ES-I3 (cell line): Measurements from ENCODE around the gene BCAT1.
"Not testable (repeated sequence)": the region's sequence is repeated elsewhere in the genome, so short reads cannot be mapped to it uniquely, and the experiment has no call there.

Experiments
- H3K36me3 ChIP-seq: 2 replicates; pipeline ENCODE4 v1.6.1; 2013; ENCODE audit warnings: mild to moderate bottlenecking, low read length, control low read depth, moderate library complexity; ENCODE audit not compliant: insufficient read depth
- H3K4me1 ChIP-seq: 2 replicates; pipeline ENCODE4 v1.6.1; 2013; ENCODE audit warnings: mild to moderate bottlenecking, control low read depth, low read length; ENCODE audit not compliant: insufficient read depth
- H3K9ac ChIP-seq: 2 replicates; pipeline ENCODE4 v1.6.1; 2013; ENCODE audit warnings: low read depth, mild to moderate bottlenecking, low read length, moderate library complexity
- H3K9me3 ChIP-seq: 2 replicates; pipeline ENCODE4 v1.6.1; 2013; ENCODE audit warnings: mild to moderate bottlenecking, low read length, moderate library complexity; ENCODE audit not compliant: control insufficient read depth, insufficient read depth

Gene BCAT1

DNA sequence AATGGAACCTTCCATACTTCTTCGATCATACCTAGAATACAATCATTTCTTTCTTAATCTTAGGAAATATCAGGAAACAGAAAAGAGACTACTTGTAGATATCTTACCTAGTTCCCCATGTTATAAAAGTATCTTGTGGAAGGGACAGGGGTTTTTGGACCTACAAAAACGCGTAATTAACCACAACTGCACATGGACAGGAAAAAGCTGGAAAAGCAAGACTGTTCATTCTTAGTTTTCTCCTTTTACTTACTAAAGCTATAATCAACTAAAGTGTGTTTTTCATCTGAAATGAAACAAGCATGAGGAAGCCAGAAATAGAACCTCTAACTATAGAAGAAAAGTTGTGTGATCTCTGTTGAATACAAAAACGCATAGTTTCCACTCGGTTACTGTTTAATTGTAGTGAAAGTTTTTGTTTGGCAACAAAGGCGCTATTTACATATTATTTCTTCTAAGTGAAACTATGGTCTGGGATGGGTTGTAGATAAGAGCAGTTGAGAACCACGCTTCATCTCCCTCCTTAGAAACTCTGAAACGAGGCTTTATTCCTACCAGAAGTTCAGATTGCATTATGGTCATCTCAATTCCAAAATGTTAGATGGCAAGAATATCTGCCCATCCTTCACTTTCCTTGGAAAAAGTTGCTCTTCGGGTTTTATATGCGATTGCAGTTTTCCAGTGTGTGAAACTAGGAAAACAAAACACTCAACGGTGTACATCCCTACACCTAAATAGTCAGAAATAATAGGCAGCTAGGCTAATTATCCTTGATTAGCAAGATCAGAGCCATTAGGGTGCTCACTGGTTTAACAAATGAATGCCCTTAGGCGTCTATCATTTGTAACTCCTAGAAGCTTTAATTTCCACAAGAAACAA lies 1.1 kb downstream of the BCAT1 start:
- Histone ChIP-seq H3K4me1 (peaks cover 43% of the 10 kb centered on the region), H3K36me3 (no peaks in the 10 kb centered on the region), H3K9me3 (no peaks in the 10 kb centered on the region), H3K9ac (peak overlapping the region; percentile 92)

DNA sequence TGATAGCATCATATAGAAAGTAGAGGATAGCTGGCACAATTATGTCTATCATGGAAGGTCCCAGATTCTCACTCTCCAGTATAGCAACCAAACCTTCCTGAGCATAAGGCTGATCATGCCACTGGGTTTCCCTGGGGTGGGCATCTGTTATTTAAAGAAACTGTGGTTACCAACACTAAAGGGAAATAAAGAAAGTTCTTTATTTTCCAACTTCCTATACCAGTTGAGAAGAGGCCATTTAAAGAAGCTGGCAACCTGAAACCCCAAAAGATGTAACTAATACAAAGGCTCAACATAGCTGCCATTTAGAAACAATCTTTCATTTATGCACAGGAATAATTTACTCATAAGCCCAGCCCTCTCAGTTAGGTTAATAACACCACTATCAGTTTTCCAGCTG lies 3.1 kb downstream of the BCAT1 start:
- Histone ChIP-seq H3K9ac (peak overlapping the region; percentile 6; the same call in 1 of the 2 replicates), H3K4me1 (peaks cover 48% of the 10 kb centered on the region), H3K36me3 (no peaks in the 10 kb centered on the region), H3K9me3 (no peaks in the 10 kb centered on the region)

DNA sequence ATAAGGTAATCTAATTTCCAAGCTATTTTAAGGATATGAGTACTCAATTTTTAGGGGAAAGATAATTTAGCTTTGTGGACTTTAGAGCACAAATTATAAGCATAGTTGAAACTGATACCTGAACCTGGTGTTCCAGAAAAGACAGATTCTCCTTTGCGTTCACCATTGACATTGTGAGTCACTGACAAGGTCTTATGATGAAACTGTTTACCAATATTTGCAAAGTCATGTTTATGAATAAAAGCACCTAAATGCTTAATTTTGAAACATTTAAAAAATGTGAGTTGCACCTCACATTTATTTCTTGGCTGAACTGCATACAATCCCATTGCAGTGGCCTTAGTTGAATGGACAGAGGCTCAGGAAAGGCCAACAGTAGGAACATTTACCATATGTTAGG lies 3.9 kb downstream of the BCAT1 start:
- Histone ChIP-seq H3K4me1 (peaks cover 45% of the 10 kb centered on the region), H3K9ac (no peak overlapping the region), H3K36me3 (no peaks in the 10 kb centered on the region)

DNA sequence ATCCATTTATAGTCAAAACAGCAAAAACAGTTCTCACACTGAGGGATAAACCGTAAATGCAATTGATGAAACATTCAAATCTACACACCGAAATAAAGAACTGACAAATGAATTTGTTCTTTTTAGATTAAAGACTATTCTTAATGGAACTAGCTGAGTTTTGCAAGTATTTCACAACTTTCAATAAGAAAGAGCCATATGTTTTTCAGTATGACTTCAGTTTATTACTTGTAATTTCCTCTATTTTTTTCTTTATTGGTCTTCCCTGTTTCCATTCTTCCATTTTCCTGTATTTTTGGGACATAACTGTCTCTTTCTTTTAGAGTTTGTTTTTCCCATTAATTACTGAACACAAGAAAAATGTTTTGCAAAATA lies 4.3 kb downstream of the BCAT1 start:
- Histone ChIP-seq H3K36me3 (no peaks in the 10 kb centered on the region), H3K9me3 (no peaks in the 10 kb centered on the region), H3K4me1 (peaks cover 43% of the 10 kb centered on the region), H3K9ac (no peak overlapping the region)

More for the DNA sequence above, 3.9 kb downstream of the BCAT1 start:
- H3K9me3 ChIP-seq: no peaks in the 10 kb centered on the region

DNA sequence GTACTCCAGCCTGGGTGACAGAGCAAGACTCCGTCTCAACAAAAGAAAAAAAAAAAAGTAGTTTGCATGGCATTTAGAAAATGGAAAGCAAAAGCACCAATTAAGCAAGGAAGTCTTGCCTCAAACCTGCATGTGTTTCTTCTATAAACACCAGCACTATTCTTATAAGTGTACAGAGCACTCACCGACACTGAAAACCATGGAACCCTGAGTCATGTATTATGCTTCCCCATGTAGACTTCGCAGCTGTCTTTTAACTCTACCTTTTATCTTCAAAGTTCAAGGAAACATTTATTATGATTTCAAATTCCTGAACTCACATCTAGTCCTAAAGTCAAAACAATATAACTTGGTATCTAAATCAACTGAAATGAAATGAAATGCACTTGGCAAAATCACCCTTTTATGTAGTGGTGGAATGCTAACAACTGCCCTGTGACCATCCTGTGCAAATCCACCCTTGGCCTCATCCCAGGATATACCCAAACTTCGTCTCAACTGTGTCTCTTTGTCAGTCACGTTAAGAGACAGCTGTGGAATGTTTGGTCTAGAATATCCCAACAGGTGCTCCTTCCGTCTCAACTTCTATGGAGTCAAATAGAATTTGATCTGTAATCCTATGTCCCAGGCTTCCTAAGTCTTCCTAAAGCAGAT lies 4.8 kb downstream of the BCAT1 start:
- no peaks in the 10 kb centered on the region for H3K36me3 ChIP-seq
- H3K4me1 ChIP-seq: peaks cover 40% of the 10 kb centered on the region
- no peaks in the 10 kb centered on the region for H3K9me3 ChIP-seq
- no peak overlapping the region for H3K9ac ChIP-seq

DNA sequence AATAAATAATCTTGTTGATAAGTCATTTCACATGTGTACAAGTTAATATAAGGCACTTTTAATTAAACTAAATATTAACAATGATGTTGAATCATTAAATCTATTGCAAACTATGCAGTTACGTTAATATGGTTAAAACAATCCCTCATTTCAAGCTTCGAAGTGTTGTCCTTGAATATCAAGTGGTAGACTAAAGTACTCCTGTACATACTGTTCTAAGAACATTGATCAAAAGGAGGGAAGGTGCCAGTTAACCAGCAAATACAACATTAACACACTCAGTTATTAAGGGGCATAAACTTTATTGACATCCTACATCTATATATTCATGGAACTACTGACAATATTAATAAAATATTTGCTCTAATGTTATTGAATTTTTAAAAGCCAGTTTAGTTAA lies 8.7 kb downstream of the BCAT1 start:
- H3K9ac ChIP-seq: no peak overlapping the region
- H3K36me3 ChIP-seq: peaks cover 4% of the 10 kb centered on the region; the same call in 1 of the 2 replicates
- no peaks in the 10 kb centered on the region for H3K9me3 ChIP-seq
- peaks cover 40% of the 10 kb centered on the region for H3K4me1 ChIP-seq

DNA sequence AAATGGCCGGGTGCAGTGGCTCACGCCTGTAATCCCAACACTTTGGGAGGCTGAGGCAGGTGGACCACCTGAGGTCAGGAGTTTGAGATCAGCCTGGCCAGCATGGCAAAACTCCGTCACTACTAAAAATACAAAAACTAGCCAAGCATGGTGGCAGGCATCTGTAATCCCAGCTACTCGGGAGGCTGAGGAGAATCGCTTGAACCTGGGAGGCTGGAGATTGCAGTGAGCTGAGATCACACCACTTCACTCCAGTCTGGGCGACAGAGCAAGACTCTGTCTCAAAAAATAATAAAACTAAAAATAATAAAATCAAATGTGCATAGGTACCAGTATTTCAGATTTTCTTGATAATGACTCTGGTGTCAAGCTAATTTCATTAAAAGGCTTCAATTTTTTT lies 9.3 kb downstream of the BCAT1 start:
- H3K4me1 ChIP-seq: peaks cover 34% of the 10 kb centered on the region
- H3K9ac ChIP-seq, H3K36me3 ChIP-seq, H3K9me3 ChIP-seq: not testable (repeated sequence)

DNA sequence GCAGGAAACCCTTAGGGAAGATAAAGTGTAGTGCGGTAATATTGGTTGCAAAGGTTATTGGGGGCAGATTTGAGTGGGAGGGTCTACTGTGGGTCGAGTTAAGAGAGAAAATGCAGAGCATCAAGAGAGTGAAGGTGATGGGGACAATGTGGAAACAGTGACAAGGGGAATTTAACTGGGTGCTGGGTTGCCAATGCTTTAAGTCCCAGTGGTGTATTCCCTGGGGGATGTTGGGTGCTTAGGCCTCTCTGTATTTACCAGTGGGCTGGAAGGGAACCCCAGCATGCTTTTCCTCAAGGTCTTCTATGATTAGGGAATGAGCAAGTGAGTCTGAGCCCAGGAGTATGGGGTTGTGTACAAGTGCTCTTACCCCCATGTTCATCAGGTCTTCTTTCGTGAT lies 10.6 kb downstream of the BCAT1 start:
- Histone ChIP-seq H3K4me1 (peaks cover 27% of the 10 kb centered on the region), H3K9ac (no peak overlapping the region), H3K9me3 (no peaks in the 10 kb centered on the region), H3K36me3 (peaks cover 4% of the 10 kb centered on the region; the same call in 1 of the 2 replicates)

DNA sequence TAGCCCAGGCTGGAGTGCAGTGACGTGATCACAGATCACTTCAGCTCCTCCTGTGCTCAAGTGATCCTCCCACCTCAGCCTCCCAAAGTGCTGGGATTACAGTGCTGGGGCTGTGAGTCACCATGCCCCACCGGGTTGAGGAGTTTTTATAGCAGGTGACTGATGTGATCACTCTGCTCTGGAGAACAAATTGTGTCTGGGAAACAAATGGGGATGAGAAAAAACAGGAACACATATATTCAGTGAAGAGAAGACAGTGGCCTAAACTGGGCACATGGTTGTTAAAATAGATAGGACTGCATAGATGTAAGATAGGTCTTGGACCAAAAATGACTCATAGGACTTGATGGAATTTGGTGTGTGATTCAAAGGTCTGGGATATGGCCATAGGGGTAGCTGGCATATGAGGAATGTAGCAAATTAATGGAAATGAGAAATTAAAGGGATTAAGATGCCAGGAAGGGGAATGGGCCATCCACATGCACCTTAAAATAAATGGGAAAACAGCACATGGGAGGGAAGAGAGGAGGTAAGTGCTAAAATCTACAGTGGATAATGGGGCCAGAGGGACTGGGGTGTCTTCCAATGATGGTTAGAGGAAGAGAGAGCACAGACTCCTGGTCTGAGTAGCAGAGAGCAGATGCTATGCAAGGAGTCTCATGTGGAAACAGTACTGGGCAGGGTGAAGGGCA lies 11.2 kb downstream of the BCAT1 start:
- no peaks in the 10 kb centered on the region for H3K9me3 ChIP-seq
- H3K9ac ChIP-seq: no peak overlapping the region
- H3K4me1 ChIP-seq: peaks cover 27% of the 10 kb centered on the region
- H3K36me3 ChIP-seq: peaks cover 4% of the 10 kb centered on the region; the same call in 1 of the 2 replicates

DNA sequence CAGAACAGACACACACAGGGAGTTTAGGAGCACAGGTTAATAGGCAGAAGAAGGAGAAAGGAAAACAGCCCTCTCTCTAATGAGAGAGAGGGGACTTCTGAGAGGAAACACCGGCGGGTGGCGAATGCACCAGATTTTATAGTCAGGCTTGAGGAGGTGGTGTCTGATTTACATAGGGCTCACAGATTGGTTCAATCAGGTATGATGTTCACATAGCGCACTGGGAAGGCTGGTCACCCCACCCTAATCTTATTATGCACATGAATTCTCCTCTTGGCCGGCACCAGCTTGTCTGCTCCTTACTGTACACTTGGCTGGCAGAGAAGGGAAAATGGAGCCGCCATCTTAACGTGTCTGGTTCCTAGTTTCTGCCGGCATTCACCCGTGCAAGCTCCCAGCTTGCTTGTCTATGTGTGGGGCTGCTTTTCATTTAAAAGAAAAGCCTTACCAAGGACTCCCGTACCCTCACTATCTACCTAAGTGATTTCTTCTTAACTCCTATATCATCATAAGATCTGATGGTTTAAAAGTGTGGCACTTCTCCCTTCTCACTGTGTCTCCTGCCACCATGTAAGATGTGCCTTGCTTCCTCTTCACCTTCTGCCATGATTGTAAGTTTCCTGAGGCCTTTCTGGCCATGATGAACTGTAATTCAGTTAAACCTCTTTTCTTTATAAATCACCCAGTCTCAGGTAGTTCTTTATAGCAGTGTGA lies 15.1 kb downstream of the BCAT1 start:
- Histone ChIP-seq H3K4me1 (peaks cover 25% of the 10 kb centered on the region), H3K36me3 (peaks cover 4% of the 10 kb centered on the region; the same call in 1 of the 2 replicates), H3K9me3 (peaks cover 6% of the 10 kb centered on the region; the same call in 1 of the 2 replicates), H3K9ac (no peak overlapping the region)

DNA sequence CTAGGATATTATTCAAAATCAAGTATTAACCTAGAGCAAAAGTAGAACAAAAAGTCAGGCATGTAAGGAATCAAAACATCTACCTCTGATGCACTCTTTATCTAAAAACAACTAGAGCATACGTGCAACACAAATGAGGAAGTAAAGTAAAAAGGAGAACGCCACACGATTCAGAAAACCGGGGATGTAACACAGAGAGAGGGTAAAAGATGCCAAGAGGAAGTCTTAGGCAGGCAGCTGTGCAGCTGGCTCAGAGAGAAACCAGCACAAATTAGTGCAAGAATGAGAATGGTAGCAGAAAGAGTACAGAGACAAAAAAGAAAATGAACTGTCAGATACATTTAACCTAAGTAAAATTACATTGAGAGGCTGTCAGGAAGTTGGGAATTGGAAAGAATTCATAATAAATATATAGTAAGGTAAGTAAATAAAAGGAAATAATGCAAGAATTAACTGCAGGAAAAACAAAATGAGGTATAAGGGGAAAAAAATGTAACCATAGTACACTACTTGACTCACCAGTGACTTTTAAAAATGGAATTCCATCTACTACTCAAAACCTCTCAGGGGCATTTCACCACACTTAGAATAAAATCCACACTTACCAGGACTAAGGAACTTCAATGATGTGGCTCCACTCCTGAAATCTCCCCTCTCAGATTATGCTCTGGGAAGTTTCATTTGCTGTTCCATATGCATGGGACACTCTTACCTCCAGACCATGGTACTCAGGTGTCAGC lies 17.1 kb downstream of the BCAT1 start:
- Histone ChIP-seq H3K36me3 (no peaks in the 10 kb centered on the region; the same call in none of the 2 replicates), H3K4me1 (peaks cover 18% of the 10 kb centered on the region; the same call in 1 of the 2 replicates), H3K9ac (no peak overlapping the region), H3K9me3 (peaks cover 12% of the 10 kb centered on the region)

DNA sequence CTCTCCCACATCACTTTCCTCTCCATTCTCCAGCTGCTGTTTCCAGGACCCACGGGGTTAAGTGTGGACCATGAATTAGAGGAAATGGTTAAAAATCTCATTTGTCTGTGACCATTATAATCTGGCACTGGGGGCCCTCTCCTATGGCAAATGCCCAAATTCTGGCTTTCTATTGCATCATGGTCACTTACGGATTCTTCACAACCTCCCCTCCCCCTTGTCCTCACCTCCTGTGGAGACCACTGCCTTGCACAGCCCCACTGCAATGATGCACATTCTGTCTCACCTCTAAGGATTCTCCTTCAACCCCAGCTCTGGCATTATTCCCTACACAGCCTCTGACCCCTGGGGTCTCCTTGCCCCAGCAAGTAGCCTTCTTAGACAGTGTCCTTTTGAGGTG lies 18.9 kb downstream of the BCAT1 start:
- Histone ChIP-seq H3K9me3 (peaks cover 12% of the 10 kb centered on the region), H3K9ac (no peak overlapping the region), H3K36me3 (no peaks in the 10 kb centered on the region; the same call in none of the 2 replicates), H3K4me1 (peaks cover 18% of the 10 kb centered on the region; the same call in 1 of the 2 replicates)

DNA sequence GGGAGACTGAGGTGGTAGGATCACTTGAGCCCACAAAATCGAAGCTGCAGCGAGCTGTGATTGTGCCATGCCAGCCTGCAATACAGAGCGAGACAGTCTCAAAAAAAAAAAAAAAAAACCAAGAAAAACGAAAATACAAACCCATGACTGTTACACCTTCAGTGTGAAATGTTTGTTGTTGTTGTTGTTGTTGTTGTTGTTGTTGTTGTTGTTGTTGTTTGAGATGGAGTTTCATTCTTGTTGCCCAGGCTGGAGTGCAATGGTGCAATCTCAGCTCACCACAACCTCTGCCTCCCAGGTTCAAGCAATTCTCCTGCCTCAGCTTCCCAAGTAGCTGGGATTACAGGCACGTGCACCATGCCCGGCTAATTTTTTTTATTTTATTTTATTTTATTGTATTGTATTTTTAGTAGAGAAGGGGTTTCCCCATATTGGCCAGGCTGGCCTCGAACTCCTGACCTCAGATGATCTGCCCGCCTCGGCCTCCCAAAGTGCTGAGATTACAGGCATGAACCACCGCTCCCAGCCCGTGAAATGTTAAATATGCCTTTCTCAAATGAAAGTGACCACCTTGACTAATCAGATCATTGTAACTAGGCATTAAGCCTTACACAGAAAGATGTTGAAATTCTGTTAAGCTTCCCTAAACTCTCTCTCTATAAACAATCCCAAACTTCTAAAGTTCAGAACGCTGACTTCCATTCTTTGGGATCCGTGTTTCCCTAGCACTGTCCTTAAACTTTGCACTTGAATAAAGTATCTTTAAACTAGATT lies 20.2 kb downstream of the BCAT1 start:
- peaks cover 12% of the 10 kb centered on the region for H3K9me3 ChIP-seq
- H3K4me1 ChIP-seq: peaks cover 18% of the 10 kb centered on the region; the same call in 1 of the 2 replicates
- H3K36me3 ChIP-seq, H3K9ac ChIP-seq: not testable (repeated sequence)
